NCI-H2196 (cell line): Measurements from ENCODE around the gene NTN4.
"Not testable (repeated sequence)": the region's sequence is repeated elsewhere in the genome, so short reads cannot be mapped to it uniquely, and the experiment has no call there.

Experiments
- DNase-seq: peaks from one replicate; lab custom pipeline; 2025; ENCODE audit not compliant: unreplicated experiment; lab: John Stamatoyannopoulos, UW

The NTN4 gene

GRCh38 chr12:95756362-95756761, 34.2 kb downstream of the NTN4 start:
- DNase-seq, result no peak

GRCh38 chr12:95755261-95755865, 35.2 kb downstream of the NTN4 start:
- DNase-seq, result no peak

GRCh38 chr12:95746062-95746461, 44.5 kb downstream of the NTN4 start:
- DNase-seq, result not testable (repeated sequence)

GRCh38 chr12:95742586-95742985, 48.0 kb downstream of the NTN4 start:
- DNase-seq, result no peak

GRCh38 chr12:95741635-95742034, 48.9 kb downstream of the NTN4 start:
- no peak for DNase-seq

GRCh38 chr12:95740751-95741150, 49.8 kb downstream of the NTN4 start:
- DNase-seq, result no peak

- no peak for DNase-seq
Measured at GRCh38 chr12:95739561-95740313, 50.8 kb downstream of the NTN4 start.

- DNase-seq, result no peak
Measured at GRCh38 chr12:95738024-95738611, 52.4 kb downstream of the NTN4 start.

- DNase-seq, result no peak
Measured at GRCh38 chr12:95736631-95737030, 53.9 kb downstream of the NTN4 start.

- DNase-seq, result not testable (repeated sequence)
Measured at GRCh38 chr12:95735728-95736127, 54.8 kb downstream of the NTN4 start.

GRCh38 chr12:95733141-95733825, 57.3 kb downstream of the NTN4 start:
- DNase-seq, result no peak

- DNase-seq, result no peak
Measured at GRCh38 chr12:95731519-95731958, 59.0 kb downstream of the NTN4 start.

GRCh38 chr12:95730457-95730856, 60.1 kb downstream of the NTN4 start:
- no peak for DNase-seq

- DNase-seq, result no peak
Measured at GRCh38 chr12:95726903-95727302, 63.7 kb downstream of the NTN4 start.

GRCh38 chr12:95724767-95725166, 65.8 kb downstream of the NTN4 start:
- DNase-seq, result no peak

GRCh38 chr12:95723693-95724384, 66.7 kb downstream of the NTN4 start:
- no peak for DNase-seq

GRCh38 chr12:95721320-95721719, 69.2 kb downstream of the NTN4 start:
- DNase-seq, result no peak

- DNase-seq, result no peak
Measured at GRCh38 chr12:95720146-95720545, 70.4 kb downstream of the NTN4 start.

- DNase-seq, result no peak
Measured at GRCh38 chr12:95718772-95719171, 71.8 kb downstream of the NTN4 start.

GRCh38 chr12:95718006-95718431, 72.5 kb downstream of the NTN4 start:
- DNase-seq, result no peak

- DNase-seq, result no peak
Measured at GRCh38 chr12:95717316-95717928, 73.1 kb downstream of the NTN4 start.
